ENCODE data around the gene CD47.

CD47 gene

GRCh38 chr3:108124337-108125152 is 33.7 kb upstream of the CD47 start:
- ATAC-seq (ENCODE audit: low read depth) (no peak), DNase-seq (ENCODE audit: low spot score) (no peak)
- Histone ChIP-seq H3K36me3 (ENCODE audit: low read depth) (no peaks in the 10 kb centered on the region), H3K4me3 (ENCODE audit: severe bottlenecking) (no peak overlapping the region), H3K27me3 (ENCODE audit: insufficient read depth, poor library complexity, severe bottlenecking) (no peaks in the 10 kb centered on the region), H3K9me3 (ENCODE audit: severe bottlenecking) (no peaks in the 10 kb centered on the region), H3K27ac (ENCODE audit: poor library complexity, severe bottlenecking) (no peak overlapping the region), H3K4me1 (ENCODE audit: insufficient read depth, poor library complexity, severe bottlenecking) (peaks cover 4% of the 10 kb centered on the region)
- TF ChIP-seq CTCF (IDR thresholded peaks at IDR 0.05; ENCODE audit: poor library complexity, severe bottlenecking) = no peak

- Histone ChIP-seq H3K27ac (ENCODE audit: poor library complexity, severe bottlenecking) (no peak overlapping the region), H3K4me1 (ENCODE audit: insufficient read depth, poor library complexity, severe bottlenecking) (peaks cover 4% of the 10 kb centered on the region), H3K9me3 (ENCODE audit: severe bottlenecking) (no peaks in the 10 kb centered on the region)
These were observed 32.5 kb upstream of the CD47 start for GRCh38 chr3:108123326-108123725.

GRCh38 chr3:108122276-108122675 is 31.4 kb upstream of the CD47 start:
- Histone ChIP-seq H3K9me3 (ENCODE audit: severe bottlenecking) (no peaks in the 10 kb centered on the region), H3K36me3 (ENCODE audit: low read depth) (no peaks in the 10 kb centered on the region), H3K4me3 (ENCODE audit: severe bottlenecking) (no peak overlapping the region), H3K27me3 (ENCODE audit: insufficient read depth, poor library complexity, severe bottlenecking) (no peaks in the 10 kb centered on the region), H3K4me1 (ENCODE audit: insufficient read depth, poor library complexity, severe bottlenecking) (peaks cover 2% of the 10 kb centered on the region), H3K27ac (ENCODE audit: poor library complexity, severe bottlenecking) (no peak overlapping the region)
- ATAC-seq (ENCODE audit: low read depth) = no peak
- no peak for DNase-seq (ENCODE audit: low spot score)
- no peak for TF ChIP-seq CTCF (IDR thresholded peaks at IDR 0.05; ENCODE audit: poor library complexity, severe bottlenecking)

More at GRCh38 chr3:108123326-108123725, 32.5 kb upstream of the CD47 start:
- TF ChIP-seq CTCF (IDR thresholded peaks at IDR 0.05; ENCODE audit: poor library complexity, severe bottlenecking) = no peak
- no peak for ATAC-seq (ENCODE audit: low read depth)
- no peaks in the 10 kb centered on the region for H3K27me3 ChIP-seq (ENCODE audit: insufficient read depth, poor library complexity, severe bottlenecking)
- no peaks in the 10 kb centered on the region for H3K36me3 ChIP-seq (ENCODE audit: low read depth)
- no peak for DNase-seq (ENCODE audit: low spot score)
- H3K4me3 ChIP-seq (ENCODE audit: severe bottlenecking) = no peak overlapping the region

- no peaks in the 10 kb centered on the region for H3K27me3 ChIP-seq (ENCODE audit: insufficient read depth, poor library complexity, severe bottlenecking)
- ATAC-seq (ENCODE audit: low read depth) = no peak
- no peak overlapping the region for H3K4me3 ChIP-seq (ENCODE audit: severe bottlenecking)
- no peak overlapping the region for H3K27ac ChIP-seq (ENCODE audit: poor library complexity, severe bottlenecking)
- H3K36me3 ChIP-seq (ENCODE audit: low read depth) = no peaks in the 10 kb centered on the region
- TF ChIP-seq CTCF (IDR thresholded peaks at IDR 0.05; ENCODE audit: poor library complexity, severe bottlenecking) = no peak
- no peaks in the 10 kb centered on the region for H3K9me3 ChIP-seq (ENCODE audit: severe bottlenecking)
- H3K4me1 ChIP-seq (ENCODE audit: insufficient read depth, poor library complexity, severe bottlenecking) = no peaks in the 10 kb centered on the region
- DNase-seq (ENCODE audit: low spot score) = no peak
These were observed 28.7 kb upstream of the CD47 start for GRCh38 chr3:108119398-108120104.
